GM23338 (cell line): Measurements from ENCODE around the gene SERPINA3. TPM values are rescaled to one million over a fixed set of nuclear protein-coding genes. Genes with fewer than 3 reads are reported as not detected.

Experiments used
- ATAC-seq: fragments of 200-7000 bp; cut with Tn5 transposase; 3 replicates; pipeline ENCODE4 v1.9.1; 2020
- DNase-seq: peaks from one replicate; pipeline ENCODE4 v3.0.0-alpha.2; 2015; ENCODE audit warnings: low spot score
- H2AFZ ChIP-seq: fragments of 200-600 bp; sonication (generic); 2 replicates; pipeline ENCODE4 v1.8.0; 2016; ENCODE audit warnings: antibody characterized with exemption, mild to moderate bottlenecking, moderate library complexity
- H3F3A ChIP-seq: fragments of 200-600 bp; sonication (generic); replicated peaks from 2 replicates; pipeline ENCODE4 v1.8.0; 2017; ENCODE audit warnings: antibody characterized with exemption, mixed run types, low read depth
- H3K27ac ChIP-seq: fragments of 200-600 bp; sonication (generic); 2 replicates; pipeline ENCODE4 v1.6.1; 2016; ENCODE audit warnings: low read depth
- H3K27me3 ChIP-seq: fragments of 200-600 bp; sonication (generic); 2 replicates; pipeline ENCODE4 v1.8.0; 2016; ENCODE audit warnings: mild to moderate bottlenecking, mixed run types, moderate library complexity; ENCODE audit not compliant: insufficient read depth
- H3K36me3 ChIP-seq: fragments of 200-600 bp; sonication (generic); 2 replicates; pipeline ENCODE4 v1.8.0; 2016; ENCODE audit warnings: mild to moderate bottlenecking; ENCODE audit not compliant: insufficient read depth
- H3K4me1 ChIP-seq: fragments of 200-600 bp; sonication (generic); 2 replicates; pipeline ENCODE4 v1.8.0; 2016; ENCODE audit warnings: mild to moderate bottlenecking, moderate library complexity; ENCODE audit not compliant: insufficient read depth
- H3K4me2 ChIP-seq: fragments of 200-600 bp; sonication (generic); 2 replicates; pipeline ENCODE4 v1.7.1; 2017; ENCODE audit warnings: mixed run types
- H3K4me3 ChIP-seq: fragments of 200-600 bp; sonication (generic); 2 replicates; pipeline ENCODE4 v1.6.1; 2016; ENCODE audit warnings: mixed run types
- H3K79me2 ChIP-seq: fragments of 200-600 bp; sonication (generic); replicated peaks from 2 replicates; pipeline ENCODE4 v1.8.0; 2017; ENCODE audit warnings: mild to moderate bottlenecking; ENCODE audit not compliant: insufficient read depth
- H3K9me2 ChIP-seq: fragments of 200-600 bp; sonication (generic); 2 replicates; pipeline ENCODE4 v1.8.0; 2017; ENCODE audit not compliant: insufficient read depth
- H4K20me1 ChIP-seq: fragments of 200-600 bp; sonication (generic); replicated peaks from 2 replicates; pipeline ENCODE4 v1.8.0; 2017; ENCODE audit warnings: mild to moderate bottlenecking; ENCODE audit not compliant: insufficient read depth
- H3K27ac Mint-ChIP-seq: 2 replicates; pipeline ENCODE4 v1.8.0; 2020; ENCODE audit warnings: inconsistent platforms, mild to moderate bottlenecking, moderate library complexity, mixed read lengths
- H3K27me3 Mint-ChIP-seq: 3 replicates; pipeline ENCODE4 v1.8.0; 2022; ENCODE audit warnings: low read depth, mild to moderate bottlenecking, moderate library complexity, mixed read lengths, inconsistent platforms; ENCODE audit not compliant: insufficient read depth, poor library complexity
- H3K36me3 Mint-ChIP-seq: 3 replicates; pipeline ENCODE4 v1.8.0; 2021; ENCODE audit warnings: low read depth, mild to moderate bottlenecking, inconsistent platforms, moderate library complexity, mixed read lengths
- H3K4me1 Mint-ChIP-seq: 3 replicates; pipeline ENCODE4 v1.8.0; 2020; ENCODE audit warnings: mild to moderate bottlenecking, inconsistent platforms, mixed read lengths
- H3K4me3 Mint-ChIP-seq: 3 replicates; pipeline ENCODE4 v1.8.0; 2021; ENCODE audit warnings: moderate library complexity, mild to moderate bottlenecking, inconsistent platforms, mixed read lengths
- H3K9me3 Mint-ChIP-seq: 3 replicates; pipeline ENCODE4 v1.8.0; 2020; ENCODE audit warnings: moderate library complexity, mild to moderate bottlenecking, inconsistent platforms, mixed read lengths
- EZH2phosphoT487 ChIP-seq: fragments of 200-600 bp; sonication (generic); IDR thresholded peaks from one replicate; pipeline ENCODE4 v1.8.1; 2018; ENCODE audit warnings: antibody characterized with exemption; ENCODE audit not compliant: unreplicated experiment
- JUNB ChIP-seq: IDR thresholded peaks from one replicate; pipeline ENCODE4 v1.6.1; 2016; ENCODE audit warnings: antibody characterized with exemption; ENCODE audit not compliant: unreplicated experiment
- POLR2AphosphoS5 ChIP-seq: IDR thresholded peaks from 2 replicates; pipeline ENCODE4 v1.6.1; 2016; ENCODE audit warnings: antibody characterized with exemption, low read depth
- ZNF331 ChIP-seq: fragments of 250-450 bp; sonication (Bioruptor Pico); IDR thresholded peaks from 2 replicates; pipeline ENCODE4 v1.5.0; 2020; ENCODE audit warnings: low read depth, mild to moderate bottlenecking, moderate library complexity
- ZNF462 ChIP-seq: fragments of 250-450 bp; sonication (Bioruptor Pico); IDR thresholded peaks from 2 replicates; pipeline ENCODE4 v1.5.0; 2020; ENCODE audit warnings: mild to moderate bottlenecking, moderate library complexity
- polyA plus RNA-seq: library from polyadenylated mRNA; unstranded; fragments of >200 nt; fragmentation: Nextera tagmentation; extraction: Ambion mirVana; gene quantifications from 2 replicates; pipeline ENCODE4 v1.2.1, GENCODE V29; 2016
- total RNA-seq: library from RNA; depleted of rRNA; stranded (reverse); fragments of >200 nt; shearing (Covaris generic); gene quantifications from 2 replicates; pipeline ENCODE4 v1.2.3, GENCODE V29; 2014; rRNA removed
- TF ChIP-seq, protein P1 (sequence below), 2 experiments: fragments of 200-600 bp in 1 of 2; sonication (generic) in 1 of 2; conservative IDR thresholded peaks; 2 replicates each; pipeline versions ENCODE4 v1.5.1 to v1.6.1; 2016 to 2017; ENCODE audit warnings: antibody characterized with exemption in 2 of 2, low read depth in 2 of 2, mild to moderate bottlenecking in 2 of 2, moderate library complexity in 1 of 2

The SERPINA3 gene
- total and polyA plus RNA-seq, 2 experiments from 2014 or later = not detected

DNA sequence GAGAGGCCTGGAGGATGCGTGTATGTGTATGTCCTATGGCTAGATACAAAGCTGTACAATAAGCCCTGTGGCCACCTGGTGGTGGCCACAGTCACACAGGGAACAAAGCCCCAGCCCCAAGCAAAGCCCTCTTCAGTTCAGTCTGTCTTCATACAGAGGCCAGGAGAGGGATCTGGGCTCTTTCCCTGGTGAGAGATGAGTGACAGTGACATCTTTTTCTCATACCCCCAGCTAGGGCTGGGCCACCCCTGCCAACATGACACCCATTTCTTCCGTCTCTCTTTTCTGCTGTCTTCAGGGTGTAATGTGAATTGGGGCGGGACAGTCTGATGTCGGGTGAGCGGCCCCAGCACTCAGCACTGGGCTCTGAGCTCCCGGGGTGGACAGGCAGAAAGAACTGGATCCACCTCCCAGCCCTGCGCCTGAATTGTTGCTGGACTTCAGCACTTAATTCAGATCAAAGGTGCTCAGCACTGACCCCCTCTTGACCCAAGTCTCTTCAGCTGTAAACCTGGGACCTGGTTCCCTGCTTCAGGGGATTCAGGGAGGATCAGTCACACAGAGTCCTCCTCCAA is 59.8 kb downstream of the SERPINA3 start (continued):
- TF ChIP-seq, protein P1, sequence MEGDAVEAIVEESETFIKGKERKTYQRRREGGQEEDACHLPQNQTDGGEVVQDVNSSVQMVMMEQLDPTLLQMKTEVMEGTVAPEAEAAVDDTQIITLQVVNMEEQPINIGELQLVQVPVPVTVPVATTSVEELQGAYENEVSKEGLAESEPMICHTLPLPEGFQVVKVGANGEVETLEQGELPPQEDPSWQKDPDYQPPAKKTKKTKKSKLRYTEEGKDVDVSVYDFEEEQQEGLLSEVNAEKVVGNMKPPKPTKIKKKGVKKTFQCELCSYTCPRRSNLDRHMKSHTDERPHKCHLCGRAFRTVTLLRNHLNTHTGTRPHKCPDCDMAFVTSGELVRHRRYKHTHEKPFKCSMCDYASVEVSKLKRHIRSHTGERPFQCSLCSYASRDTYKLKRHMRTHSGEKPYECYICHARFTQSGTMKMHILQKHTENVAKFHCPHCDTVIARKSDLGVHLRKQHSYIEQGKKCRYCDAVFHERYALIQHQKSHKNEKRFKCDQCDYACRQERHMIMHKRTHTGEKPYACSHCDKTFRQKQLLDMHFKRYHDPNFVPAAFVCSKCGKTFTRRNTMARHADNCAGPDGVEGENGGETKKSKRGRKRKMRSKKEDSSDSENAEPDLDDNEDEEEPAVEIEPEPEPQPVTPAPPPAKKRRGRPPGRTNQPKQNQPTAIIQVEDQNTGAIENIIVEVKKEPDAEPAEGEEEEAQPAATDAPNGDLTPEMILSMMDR (conservative IDR thresholded peaks at IDR 0.05; ENCODE audit: low read depth in 2 of 2) = no peak
- TF ChIP-seq ZNF462 (CRISPR knock-in tag) (no peak), POLR2AphosphoS5 (no peak), JUNB (no peak), EZH2phosphoT487 (no peak)

GRCh38 chr14:94673071-94673470 is 60.9 kb downstream of the SERPINA3 start:
- Histone ChIP-seq H2AFZ (no peak overlapping the region), H3K4me1 (no peaks in the 10 kb centered on the region)

More at GRCh38 chr14:94673071-94673470, 60.9 kb downstream of the SERPINA3 start:
- Histone ChIP-seq H4K20me1 (no peaks in the 10 kb centered on the region), H3K27me3 (no peaks in the 10 kb centered on the region), H3K36me3 (no peaks in the 10 kb centered on the region), H3F3A (no peaks in the 10 kb centered on the region), H3K4me3 (no peak overlapping the region), H3K4me2 (no peak overlapping the region), H3K27ac (no peak overlapping the region), H3K79me2 (no peaks in the 10 kb centered on the region), H3K9me2 (no peaks in the 10 kb centered on the region)
- H3K4me1 Mint-ChIP-seq = no peaks in the 10 kb centered on the region; the same call in 2 of the 3 replicates
- DNase-seq = no peak
- no peaks in the 10 kb centered on the region for H3K36me3 Mint-ChIP-seq
- no peak overlapping the region for H3K4me3 Mint-ChIP-seq
- no peak overlapping the region for H3K27ac Mint-ChIP-seq
- ATAC-seq = no peak
- peaks cover 7% of the 10 kb centered on the region for H3K27me3 Mint-ChIP-seq
- TF ChIP-seq ZNF331 = no peak
- no peak for TF ChIP-seq POLR2AphosphoS5
- no peaks in the 10 kb centered on the region for H3K9me3 Mint-ChIP-seq

Other genes with a start within 250 kb of the SERPINA3 start
- not detected in 2 replicates for gene SERPINA2, start 245.7 kb upstream of the SERPINA3 start, total RNA-seq
- gene SERPINA2, start 245.7 kb upstream of the SERPINA3 start, polyA plus RNA-seq = not detected in 2 replicates
- not detected in 2 replicates for gene SERPINA1, start 223.8 kb upstream of the SERPINA3 start, total RNA-seq
- gene SERPINA1, start 223.8 kb upstream of the SERPINA3 start, polyA plus RNA-seq = not detected in 2 replicates
- 0.14 TPM in 1 of 2 replicates, not detected in the other for gene SERPINA11, start 159.6 kb upstream of the SERPINA3 start, total RNA-seq
- 0.13 TPM in 1 of 2 replicates, not detected in the other for gene SERPINA11, start 159.6 kb upstream of the SERPINA3 start, polyA plus RNA-seq
- not detected in 2 replicates for gene SERPINA9, start 136.2 kb upstream of the SERPINA3 start, total RNA-seq
- not detected in 2 replicates for gene SERPINA9, start 136.2 kb upstream of the SERPINA3 start, polyA plus RNA-seq
- not detected in 2 replicates for gene SERPINA12, start 102.9 kb upstream of the SERPINA3 start, total RNA-seq
- gene SERPINA12, start 102.9 kb upstream of the SERPINA3 start, polyA plus RNA-seq = not detected in 2 replicates
- gene SERPINA4, start 50.9 kb upstream of the SERPINA3 start, total RNA-seq = not detected in 2 replicates
- not detected in 2 replicates for gene SERPINA4, start 50.9 kb upstream of the SERPINA3 start, polyA plus RNA-seq
- gene SERPINA5, start 31.0 kb upstream of the SERPINA3 start, total RNA-seq = 0.90 and 1.3 TPM in 2 replicates
- gene SERPINA5, start 31.0 kb upstream of the SERPINA3 start, polyA plus RNA-seq = 0.12 and 0.81 TPM in 2 replicates
- 0.97 TPM in 1 of 2 replicates, not detected in the other for gene GSC, start 157.7 kb downstream of the SERPINA3 start, total RNA-seq
- gene GSC, start 157.7 kb downstream of the SERPINA3 start, polyA plus RNA-seq = 0.27 and 0.35 TPM in 2 replicates